ENCODE measurements around the gene RNF145.
A peak's percentile ranks its signal among the peaks of the same experiment; 100 is the strongest.

The RNF145 gene

DNA sequence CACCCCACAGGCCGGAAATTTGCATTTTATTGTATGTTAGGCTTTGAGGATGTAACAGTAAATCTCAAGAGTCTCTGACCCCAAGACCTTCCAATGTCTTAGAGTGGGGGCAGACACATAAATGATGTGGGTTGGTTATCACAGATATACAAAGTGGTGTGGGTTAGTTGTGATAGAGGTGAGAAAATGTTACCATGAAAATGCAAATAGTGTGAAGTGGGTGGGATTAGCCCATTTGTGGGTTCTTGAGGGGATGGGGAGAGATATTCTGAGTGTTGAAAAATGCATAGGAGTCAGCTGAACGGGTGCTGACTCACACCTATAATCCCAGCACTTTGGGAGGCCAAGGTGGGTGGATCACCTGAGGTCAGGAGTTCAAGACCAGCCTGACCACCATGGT is 7.9 kb upstream of the RNF145 start:
- no peak for DNase-seq

DNA sequence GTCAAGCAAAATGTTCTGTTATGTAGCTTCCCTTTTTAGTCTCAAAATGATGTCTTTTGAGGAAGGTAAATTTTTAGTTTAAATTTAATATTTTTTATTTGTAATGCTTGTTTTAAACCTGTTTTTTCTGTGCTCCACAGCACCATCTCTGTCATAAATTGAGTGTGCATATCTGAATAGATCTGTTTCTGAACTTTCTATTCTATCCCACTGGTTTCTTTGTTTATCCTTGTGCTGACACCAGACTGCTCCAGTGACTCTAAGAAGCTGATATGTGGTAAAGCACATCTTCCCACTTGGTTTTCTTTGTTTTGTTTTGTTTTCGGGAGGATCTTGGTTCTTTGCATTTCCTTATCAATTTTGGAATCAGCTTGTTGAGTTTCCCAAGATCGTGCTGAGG is 7.1 kb upstream of the RNF145 start:
- DNase-seq = no peak

DNA sequence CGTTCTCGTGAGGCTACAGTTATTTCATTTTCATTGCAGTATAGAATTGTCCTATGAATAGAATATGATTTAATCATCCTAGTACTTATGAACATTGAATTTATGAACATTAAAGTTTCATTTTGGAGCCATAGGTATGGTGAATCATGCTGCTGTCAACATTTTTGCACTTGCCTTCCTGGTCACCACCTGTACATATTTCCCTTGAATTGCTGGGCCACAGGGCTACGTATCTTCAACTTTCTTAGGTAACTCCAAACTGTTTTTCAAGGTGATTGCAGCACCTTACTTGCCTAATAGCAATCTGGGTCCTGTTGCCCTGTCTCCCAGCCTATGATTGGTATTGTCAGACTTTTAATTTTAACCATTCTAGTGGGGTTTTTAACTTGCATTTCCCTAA is 6.5 kb upstream of the RNF145 start:
- DNase-seq = no peak

DNA sequence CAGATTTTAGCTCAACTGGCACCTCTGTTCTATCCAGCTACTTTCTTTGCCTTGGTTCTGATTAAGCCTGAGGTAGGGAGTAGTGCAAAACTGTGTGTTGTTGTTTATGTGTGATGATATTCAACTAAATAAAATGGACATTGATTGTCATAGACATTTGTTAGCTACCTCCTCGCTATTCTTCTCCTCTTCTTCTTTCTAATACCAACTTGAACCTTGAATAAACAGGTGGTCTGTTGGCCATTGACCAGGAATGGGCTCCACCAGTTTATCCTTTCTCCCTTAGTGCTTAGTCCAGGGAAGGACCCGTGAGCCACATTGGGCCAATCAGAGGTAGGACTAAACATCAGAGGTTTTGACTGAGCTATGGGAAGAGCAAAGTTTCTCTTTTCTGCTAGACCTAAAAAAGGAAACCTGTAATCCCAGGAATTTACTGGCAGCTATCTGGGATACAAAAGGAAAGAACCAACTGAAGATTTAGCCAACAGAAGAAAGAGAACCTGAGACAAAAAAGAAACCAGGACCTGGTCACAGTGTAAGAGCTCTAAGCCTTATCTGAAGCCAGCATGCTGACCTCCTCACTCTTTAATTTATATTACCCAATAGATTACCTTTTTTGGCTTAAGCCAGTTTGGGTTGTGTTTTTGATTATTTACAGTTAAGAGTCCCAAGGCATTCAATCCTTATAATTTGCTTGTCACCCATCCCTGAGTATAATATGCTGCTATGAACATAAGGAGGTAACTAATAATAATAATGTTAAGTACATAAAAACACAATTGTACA is 5.3 kb upstream of the RNF145 start:
- DNase-seq = no peak

DNA sequence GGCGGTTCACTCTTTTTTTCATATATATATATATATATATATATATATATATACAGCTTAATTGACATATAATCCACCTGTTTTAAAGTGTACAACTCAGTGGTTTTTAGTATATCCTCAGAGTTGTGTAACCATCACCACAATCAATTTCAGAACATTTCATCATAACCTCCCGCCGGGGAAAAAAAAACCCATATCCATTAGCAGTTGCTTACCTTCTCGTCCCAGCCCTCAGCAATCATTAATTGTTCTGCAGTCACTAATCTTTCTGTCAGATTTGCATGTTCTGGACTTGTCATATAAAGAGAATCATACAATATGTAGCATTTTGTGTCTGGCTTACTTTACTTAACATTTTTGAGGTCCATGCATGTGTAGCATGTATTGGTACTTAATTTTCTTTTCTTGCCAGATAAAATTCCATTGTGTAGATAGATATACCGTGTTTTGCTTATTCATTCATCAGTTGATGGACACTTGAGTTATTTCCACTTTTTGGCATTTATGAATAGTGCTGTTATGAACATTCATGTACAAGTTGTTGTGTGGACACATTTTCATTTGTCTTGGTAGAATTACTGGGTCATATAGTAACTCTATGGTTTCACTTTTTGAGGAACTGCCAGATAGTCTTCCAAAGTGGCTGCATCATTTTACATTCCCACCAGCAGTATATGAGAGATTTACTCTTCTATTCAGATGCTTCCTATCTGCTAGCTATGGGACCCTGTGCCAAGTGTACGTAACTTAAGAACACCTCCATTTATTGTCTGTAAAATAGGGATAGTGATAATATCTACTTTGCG is 3.5 kb upstream of the RNF145 start:
- DNase-seq = no peak

DNA sequence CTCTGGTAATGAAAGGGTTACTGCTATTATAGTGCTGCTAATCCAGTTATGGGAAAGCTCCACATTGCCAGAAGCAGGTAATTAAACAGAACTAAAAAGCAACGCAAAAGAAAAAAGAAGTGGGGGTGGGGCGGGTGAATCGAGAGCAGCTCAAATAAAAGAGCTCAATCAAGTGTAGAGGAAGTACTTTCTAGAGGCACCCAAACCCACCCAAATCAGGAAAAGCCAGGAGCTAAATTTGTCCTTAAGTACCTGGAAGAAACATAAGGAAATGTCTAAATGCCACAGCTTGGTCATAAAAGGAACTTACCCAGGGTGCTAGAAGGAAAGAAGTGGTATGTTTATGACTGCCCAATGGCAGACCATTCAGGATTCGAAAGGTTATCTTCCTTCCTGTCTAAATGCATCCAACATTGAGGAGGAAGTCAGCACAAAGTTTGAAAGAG is 2.4 kb upstream of the RNF145 start:
- DNase-seq = no peak

DNA sequence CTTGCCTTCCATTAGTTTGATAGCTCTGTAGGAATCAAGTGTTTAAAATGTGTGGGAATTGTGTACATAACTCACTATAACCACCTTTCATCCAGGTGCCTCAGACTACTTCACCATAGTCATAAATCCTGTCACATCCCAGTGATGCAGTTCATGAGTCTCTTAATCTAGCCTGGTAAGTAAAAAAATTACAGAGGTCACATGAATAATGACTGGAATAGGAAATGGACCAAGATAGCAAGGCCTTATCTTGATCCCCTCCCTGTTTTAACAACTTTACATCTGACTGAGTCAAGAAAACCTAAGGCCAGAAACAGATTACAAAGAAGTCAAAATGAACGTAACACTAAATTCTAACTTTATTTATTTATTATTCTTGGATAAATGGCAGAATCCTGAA is 1.5 kb upstream of the RNF145 start:
- no peak for DNase-seq

DNA sequence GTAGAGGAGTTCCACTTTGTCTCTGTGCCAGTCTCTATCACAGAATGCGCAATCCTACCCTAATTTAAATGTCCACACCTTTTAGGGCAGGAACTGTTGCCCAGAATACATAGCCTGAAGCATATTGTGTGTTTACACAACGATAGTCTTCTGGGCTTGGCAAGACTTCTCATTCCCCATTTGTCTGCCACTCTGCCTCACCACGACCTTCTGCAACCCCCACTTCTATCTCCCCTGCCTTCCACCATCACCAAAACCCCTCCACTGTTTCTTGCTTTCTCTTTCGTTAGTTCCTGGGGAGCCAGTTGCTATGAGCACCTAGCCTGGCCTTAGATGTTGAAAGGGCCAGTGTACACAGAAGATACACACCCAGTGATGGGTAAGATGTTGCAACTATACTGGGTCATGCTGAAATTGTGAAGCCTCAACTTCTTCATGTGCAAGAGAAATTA is 883 bp upstream of the RNF145 start:
- DNase-seq = peak; percentile 10

DNA sequence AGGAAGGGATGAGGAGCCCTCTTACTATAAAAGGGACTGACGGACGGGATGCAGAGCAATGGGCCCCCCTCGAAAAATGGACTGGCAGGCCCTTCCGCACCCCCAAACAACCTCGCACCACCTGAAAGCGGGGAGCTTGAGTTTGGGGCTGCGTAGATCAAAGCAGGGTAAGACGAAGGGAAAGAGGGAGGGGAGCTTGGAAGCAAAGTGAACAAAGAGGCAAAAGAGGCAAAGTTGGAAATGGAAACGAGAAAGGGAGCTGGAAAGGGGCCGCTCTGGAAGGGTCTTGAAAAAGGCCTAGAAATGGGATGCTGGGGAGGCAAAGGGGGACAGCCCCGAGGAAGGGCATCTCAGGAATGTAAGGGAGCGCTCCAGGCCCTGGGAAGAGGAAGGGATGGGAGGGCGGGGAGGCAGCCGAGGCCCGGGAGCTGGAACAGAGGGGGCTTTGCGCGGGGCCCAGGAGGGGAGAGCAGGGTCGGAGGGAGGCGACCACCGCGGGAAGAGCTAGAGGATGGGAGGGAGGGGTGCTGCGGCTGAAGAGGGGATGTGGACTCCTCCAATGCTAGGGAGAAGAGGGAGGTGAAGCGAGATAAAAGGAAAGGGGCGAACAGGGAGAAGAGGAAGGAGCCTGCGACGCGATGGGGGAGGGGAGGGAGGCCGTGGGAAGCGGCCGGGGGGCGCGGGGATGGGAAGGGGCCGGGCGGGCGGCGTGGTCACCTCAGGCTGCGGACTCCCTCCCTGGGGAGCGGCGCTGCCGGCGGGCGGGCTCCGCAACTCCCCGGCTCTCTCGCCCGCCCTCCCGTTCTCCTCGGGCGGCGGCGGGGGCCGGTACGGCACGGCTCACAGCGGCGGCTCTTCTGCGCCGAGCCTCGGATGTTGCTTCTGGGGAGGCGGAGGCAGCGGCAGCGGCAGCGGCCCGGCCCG is 577 bp downstream of the RNF145 start:
- peak; percentile 38 for DNase-seq

DNA sequence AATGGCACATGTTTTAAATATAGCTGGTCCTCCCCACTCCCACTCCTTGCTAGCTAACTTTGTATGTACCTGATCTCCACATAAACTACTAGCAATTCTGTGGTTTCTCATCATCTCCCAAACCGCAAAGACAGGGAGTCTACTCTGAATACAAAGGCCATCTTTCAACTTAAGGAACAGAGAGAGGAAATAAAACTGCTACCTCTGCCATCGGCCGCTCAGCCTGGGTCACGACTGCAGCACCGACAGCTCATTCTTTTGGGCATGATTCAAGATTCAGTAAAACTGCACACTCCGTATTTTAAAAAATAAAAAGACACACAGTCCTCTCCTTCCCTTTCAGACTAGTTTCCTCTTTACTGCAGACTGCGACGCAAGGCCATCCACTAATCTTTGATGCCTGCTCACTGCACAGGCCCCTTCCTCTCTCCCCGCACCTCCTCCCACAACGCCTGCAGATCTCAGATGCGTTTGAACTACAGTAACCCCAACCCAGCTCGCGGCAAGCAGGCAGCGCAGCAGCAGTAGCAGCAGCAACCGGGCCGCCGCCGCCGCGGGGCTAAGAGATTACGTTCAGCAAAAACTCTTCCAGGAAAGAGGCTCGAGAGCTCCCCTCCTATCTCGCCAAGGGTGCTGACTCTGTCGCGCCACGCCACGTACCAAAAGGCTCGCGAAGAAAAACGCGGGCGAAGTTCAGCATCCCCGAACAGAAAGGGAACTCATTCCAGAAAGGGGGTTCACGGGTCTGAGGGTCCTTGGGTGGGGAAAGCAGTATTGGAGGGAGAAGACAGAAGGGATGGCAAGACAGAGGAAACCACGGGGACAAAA is 1.5 kb downstream of the RNF145 start:
- DNase-seq = peak; percentile 85

DNA sequence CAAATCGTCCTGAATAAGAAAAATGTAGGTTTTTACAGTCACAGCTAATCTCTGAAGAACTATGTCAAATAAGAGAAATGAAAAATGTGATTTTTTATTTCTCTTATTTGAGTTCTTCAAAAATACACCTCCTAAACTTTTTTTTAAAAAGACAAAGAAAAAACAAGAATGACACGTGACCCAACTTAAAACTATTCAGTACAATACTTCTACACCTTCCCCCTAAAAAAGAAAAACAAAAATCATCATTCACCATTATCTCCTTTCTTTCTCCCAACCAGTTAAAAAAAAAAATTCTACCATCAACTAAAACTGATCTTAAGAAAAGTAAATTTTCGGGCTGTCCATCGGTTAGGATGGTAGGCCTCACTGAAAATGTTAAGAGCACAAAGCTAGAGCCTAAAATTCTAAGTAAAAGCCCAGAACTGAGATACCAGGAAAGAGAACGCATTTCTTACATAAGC is 2.1 kb downstream of the RNF145 start:
- no peak for DNase-seq

DNA sequence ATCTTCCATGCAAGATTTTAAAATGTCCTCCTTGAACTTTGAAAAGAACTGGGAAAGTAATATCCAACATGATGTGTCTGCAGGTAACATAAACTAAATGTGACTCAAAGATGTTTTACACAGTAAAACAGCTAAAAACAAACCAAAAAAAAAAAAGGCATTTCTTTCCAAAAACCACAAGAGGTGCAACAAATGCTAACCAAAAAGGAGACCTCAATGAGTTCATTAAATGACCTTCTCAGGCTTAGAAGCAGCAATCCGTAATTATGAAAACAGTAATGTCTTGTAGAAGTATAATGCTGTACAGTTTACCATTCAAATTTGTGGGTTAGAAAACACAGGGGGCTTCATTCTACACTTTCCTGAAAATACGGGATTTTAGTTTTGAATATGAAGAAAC is 2.5 kb downstream of the RNF145 start:
- DNase-seq = no peak

DNA sequence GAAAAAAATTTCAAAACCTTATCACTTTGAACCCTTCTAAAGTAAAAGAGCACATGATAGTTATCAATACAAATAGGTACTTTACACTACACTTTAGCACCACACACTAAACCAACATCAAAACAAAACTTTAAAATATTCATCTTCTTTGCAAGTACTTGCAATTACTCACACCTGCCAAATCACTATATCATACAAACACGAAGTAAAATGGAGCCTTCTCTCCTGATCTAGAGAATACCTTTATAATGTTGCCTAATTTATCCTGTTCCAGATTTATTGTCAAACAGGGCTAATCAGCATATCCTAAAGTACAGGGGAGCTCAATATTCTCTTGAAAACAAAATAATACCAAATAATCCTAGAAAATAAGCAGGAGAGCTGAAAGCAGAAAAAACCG is 3.0 kb downstream of the RNF145 start:
- DNase-seq = no peak

DNA sequence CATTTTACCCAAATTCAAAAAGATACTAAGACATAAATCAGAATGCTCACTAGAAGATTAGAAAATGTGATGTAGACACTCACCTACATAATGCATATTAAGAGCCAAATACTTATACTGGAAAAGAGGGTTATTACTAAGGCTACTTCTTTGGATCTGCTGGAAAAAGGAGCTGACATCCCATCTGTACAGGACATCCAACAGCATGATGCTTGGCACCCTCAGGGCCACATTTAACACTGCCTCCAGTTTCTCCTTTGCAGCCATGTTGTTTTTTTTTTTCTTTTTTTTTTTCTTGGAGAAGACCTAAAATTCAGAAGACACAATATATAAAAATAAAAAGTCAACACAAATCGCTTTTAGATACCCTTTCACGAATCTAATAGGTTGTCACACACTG is 6.0 kb downstream of the RNF145 start:
- DNase-seq = no peak

DNA sequence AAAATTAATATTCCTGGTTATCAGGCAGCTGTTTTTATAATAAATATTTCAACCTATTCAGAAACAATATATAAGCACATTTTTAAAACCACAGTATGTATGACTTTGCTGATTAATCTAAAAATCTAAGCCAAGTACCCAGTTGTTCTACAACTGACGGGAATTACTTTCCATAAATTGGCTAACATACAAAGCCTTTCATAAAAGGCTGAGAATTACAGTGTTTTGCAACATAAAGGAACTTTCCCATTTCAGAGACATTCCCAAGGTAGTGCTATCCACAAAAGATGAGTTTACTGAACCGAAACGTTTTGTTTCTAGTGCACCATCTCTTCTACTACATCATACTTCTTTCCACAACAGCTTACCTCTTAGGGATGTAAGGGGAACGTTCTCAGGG is 7.2 kb downstream of the RNF145 start:
- no peak for DNase-seq

DNA sequence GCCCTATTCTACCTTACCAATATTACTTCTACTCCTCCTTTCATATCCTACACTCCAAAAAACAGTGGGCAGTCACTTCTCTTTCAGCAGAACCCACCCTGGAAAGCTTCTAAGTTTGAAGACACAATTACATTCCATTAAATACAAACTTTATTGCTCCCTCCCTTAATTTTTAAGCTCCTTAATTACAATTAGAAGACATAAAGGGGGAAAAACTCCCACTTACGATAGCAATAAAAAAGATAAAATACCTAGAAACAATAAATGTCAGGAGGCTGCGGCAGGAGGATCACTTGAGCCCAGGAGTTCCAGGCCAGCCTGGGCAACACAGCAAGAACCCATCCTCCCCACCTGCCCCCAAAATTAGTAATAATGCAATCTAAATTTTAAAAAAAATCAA is 9.6 kb downstream of the RNF145 start:
- DNase-seq = no peak

DNA sequence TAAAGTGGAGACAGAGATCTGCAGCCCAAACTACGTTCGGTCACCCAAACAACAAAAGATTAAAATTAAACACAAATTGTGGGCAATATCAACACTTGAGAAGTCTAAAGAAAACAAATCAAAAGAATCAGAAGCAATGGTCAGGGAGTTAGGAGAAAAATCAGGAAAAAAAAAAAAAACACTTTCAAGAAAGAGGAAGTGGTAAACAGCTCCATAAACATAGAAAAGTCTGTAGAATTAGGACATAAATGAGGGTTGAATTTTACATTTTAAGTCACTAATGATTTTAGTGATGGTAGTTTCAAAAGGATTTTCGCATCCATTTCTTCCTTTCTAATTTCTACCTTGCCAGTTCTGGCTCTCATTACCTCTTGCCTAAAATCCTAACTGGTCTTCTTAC is 10.1 kb downstream of the RNF145 start:
- no peak for DNase-seq

DNA sequence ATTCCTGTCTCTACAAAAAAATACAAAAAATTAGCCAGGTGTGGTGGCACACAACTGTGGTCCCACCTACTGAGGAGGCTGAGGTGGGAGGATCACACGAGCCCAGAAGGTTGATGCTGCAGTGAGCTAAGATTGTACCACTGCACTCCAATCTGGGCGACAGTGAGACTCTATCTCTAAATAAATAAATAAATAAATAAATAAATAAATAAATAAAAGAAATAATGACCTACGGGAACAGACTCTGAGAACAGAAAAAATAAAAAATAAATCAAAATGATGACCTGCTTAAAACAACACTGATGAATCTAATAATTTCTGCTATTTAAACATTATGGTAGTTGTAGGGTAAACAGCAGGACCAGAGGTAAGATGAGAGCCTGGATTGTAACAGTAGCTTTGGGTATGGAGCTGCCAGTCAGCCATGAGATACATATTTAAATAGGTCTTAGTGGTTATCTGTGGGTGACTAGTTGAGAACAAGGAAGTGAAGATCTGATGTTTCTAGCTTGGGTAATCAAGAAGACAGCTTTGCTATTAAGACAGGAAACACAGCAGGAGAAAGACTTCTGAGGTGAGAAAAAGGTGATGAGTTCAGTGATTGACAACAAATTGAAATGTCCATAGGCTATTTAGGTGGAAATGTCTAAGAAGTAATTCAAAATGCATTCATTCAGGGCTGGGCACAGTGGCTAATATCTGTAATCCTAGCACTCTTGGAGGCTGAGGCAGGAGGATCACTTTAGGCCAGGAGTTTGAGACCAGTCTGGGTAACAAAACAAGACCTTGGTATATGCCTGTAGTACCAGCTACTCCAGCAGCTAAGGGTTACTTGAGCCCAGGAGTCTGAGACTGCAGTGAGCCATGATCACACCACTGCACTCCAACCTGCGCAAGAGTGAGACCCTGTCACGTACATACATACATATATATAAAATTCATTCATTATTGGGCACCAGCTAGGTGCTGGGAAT is 11.0 kb downstream of the RNF145 start:
- DNase-seq = no peak

DNA sequence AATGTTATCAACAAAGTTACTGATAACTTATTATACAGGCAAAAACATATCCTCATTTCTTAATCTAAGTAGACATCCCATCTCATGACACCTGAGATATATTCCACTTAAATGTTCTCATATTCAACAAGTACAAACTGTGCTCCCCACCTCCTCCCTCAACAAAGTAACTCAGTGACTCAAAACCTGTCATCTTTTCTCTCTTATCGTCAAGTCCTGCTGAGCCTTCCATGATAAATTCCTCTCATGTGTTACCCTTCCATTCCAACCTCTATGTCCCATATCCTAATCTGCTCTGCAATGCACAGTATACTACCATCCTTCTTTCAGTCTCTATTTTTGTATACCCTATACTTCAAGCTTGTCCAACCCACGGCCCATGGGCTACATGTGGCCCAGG is 13.6 kb downstream of the RNF145 start:
- no peak for DNase-seq

DNA sequence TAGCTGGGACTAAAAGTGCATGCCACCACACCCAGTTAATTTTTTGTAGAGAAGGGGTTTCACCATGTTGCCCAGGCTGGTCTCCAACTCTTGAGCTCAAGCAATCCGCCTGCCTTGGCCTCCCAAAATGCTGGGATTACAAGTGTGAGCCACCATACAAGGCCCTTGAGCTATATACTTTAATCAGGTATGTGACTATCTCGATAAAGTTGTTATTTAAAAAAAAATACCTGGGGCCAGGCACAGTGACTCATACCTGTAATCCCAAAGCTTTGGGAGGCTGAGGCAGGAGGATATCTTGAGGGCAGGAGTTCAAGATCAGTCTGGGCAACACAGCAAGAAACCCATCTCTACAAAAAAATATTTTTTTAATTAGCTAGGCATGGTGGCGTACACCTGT is 19.2 kb downstream of the RNF145 start:
- no peak for DNase-seq

DNA sequence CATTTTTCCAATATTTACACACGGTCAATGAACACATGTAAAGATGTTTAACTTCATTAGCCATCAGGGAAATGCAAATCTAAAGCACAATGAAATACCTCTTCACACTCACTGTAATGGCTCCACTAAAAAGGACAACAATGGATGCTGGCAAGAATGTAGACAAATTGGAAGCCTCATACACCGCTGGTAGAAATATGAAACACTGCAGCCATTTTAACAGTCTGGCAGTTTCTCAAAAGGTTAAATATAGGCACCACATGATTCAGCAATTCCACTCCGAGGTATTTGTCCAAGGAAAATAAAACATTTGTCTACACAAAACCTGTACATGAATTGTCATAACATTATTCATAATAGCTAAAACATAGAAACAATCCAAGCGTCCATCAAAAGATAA is 20.0 kb downstream of the RNF145 start:
- DNase-seq = no peak
